LNCAP (cell line): Measurements from ENCODE around the gene ZC3H15.

Experiments used
- TF ChIP-seq, protein P1 (sequence below): fragments of 450-650 bp; IDR thresholded peaks from 2 replicates; pipeline ENCODE4 v1.5.1; 2017; ENCODE audit warnings: mild to moderate bottlenecking

ZC3H15 gene

DNA sequence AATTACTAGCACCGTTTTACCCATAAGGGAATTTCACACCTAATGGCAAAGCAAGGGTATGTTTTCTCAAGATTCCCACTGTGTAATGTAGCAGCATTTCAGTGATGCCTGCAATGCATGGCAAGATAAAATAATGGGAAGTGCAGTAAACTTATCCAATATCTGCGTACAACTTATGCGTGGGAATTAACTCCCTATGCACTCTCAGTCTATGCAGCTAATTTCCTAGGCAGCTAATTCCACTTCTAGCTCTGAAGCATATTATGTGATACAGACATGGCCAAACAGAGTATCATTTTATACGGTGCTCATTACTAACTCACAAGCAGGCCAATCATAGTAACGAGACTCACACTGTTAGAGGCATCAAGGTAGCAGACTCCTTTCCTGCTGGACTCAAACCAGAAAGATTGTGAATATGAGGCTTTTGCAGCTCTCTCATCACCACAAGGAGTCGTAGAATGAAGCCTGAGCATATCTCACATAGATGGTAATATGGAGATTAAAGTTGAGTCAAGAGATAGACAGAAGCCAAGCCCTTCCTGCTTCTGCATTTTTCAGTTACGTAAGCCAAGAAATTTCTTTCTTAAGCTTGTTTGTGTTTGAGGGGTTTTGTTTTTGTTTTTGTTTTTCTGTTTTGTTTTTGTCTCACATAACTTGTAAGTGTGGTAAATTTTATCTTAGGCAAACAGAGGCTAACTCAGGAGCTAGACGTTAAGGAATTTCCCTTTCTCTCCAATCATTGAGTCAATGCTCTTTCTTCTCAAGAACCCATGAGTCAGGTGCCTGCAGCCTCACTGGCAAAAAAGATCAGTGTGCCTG lies 69.0 kb downstream of the ZC3H15 start:
- TF ChIP-seq, protein P1, sequence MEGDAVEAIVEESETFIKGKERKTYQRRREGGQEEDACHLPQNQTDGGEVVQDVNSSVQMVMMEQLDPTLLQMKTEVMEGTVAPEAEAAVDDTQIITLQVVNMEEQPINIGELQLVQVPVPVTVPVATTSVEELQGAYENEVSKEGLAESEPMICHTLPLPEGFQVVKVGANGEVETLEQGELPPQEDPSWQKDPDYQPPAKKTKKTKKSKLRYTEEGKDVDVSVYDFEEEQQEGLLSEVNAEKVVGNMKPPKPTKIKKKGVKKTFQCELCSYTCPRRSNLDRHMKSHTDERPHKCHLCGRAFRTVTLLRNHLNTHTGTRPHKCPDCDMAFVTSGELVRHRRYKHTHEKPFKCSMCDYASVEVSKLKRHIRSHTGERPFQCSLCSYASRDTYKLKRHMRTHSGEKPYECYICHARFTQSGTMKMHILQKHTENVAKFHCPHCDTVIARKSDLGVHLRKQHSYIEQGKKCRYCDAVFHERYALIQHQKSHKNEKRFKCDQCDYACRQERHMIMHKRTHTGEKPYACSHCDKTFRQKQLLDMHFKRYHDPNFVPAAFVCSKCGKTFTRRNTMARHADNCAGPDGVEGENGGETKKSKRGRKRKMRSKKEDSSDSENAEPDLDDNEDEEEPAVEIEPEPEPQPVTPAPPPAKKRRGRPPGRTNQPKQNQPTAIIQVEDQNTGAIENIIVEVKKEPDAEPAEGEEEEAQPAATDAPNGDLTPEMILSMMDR: no peak

DNA sequence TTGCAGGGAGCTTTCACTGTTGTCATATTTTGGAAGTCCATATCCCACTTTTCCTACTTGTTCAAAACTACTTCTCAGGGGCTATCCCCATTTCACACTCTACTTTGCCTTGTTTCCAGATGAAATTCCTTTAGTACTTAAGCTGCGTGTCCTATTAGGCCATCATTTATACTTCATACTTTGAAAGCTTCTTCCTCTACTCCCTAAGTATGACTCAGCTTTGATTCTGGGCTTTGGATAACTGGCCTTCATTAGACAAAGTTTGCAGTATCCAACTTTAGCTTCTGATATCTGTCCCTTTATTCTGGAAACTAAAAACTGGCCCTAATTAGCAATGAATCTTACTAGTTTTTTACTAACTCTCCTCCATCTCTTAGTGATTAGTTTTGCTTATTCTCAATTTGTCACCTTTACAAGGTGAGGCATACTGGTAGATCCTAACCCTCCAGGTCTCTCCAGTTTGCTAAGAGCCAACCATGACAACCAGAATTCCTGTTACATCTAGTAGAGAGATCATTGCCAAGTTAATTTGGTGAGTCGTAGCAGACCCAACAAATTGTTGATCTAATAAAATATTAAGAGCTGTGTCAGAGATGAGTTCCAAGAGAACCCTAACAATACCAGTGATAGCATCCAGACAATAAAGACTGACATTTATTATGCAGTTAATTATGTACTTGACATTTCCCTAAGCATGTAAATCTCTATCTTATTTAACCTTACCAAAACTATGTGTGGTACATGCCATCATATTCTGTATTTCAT lies 72.6 kb downstream of the ZC3H15 start:
- TF ChIP-seq, protein P1: no peak
